Measurements from ENCODE around the gene MCF2L2. TPM values are rescaled to one million over a fixed set of nuclear protein-coding genes. Genes with fewer than 3 reads are reported as not detected.

MCF2L2 gene
- polyA plus RNA-seq, 2 of the 4 experiments (the other 2 are of a cell fraction), result 0.03 to 0.05 TPM

- WGBS (ENCODE audit: missing lambda C conversion rate), result 56% methylated on average over 3 of the region's 3 CpGs
- ChIA-PET POLR2A (no interaction called here), CTCF (no interaction called here)
- TF ChIP-seq FOSL2 (IDR thresholded peaks at IDR 0.05) (no peak), FOSL2 (CRISPR knock-in tag; IDR thresholded peaks at IDR 0.05) (no peak), POLR2A (IDR thresholded peaks at IDR 0.05; ENCODE audit: low read length) (no peak), HES2 (IDR thresholded peaks at IDR 0.05) (no peak), SMC3 (IDR thresholded peaks at IDR 0.05) (no peak), PHF8 (IDR thresholded peaks at IDR 0.05; ENCODE audit: borderline replicate concordance, low read depth) (no peak), JUNB (IDR thresholded peaks at IDR 0.05) (no peak), EP300 (IDR thresholded peaks at IDR 0.05) (no peak), RNF2 (IDR thresholded peaks at IDR 0.05; ENCODE audit: borderline replicate concordance, low read depth) (no peak), BHLHE40 (IDR thresholded peaks at IDR 0.05; ENCODE audit: low read depth, low read length) (no peak), HDAC2 (IDR thresholded peaks at IDR 0.05) (no peak), HOXB13 (CRISPR knock-in tag; IDR thresholded peaks at IDR 0.05; ENCODE audit: low read depth) (no peak), JUN (IDR thresholded peaks at IDR 0.05) (no peak), RAD21 (conservative IDR thresholded peaks at IDR 0.05 in 1 of 2, IDR thresholded peaks at IDR 0.05 in 1 of 2) (no peak), KDM5A (IDR thresholded peaks at IDR 0.05) (no peak), ZC3H11A (IDR thresholded peaks at IDR 0.05) (no peak), NR3C1 (IDR thresholded peaks at IDR 0.05) (no peak), CEBPB (IDR thresholded peaks at IDR 0.05) (no peak)
- DNase-seq (ENCODE audit: low read depth in 1 of 2, low spot score in 1 of 2) (no peak), FAIRE-seq (no peak), ATAC-seq (no peak)
- no peak overlapping the region for H3K27ac ChIP-seq
- H3K4me1 ChIP-seq, result no peaks in the 10 kb centered on the region
- H3K9me3 ChIP-seq, result no peaks in the 10 kb centered on the region
- H3K4me2 ChIP-seq, result no peak overlapping the region
- no peak overlapping the region for H3K4me3 ChIP-seq
Observed at GRCh38 chr3:183350164-183350563, 78.3 kb downstream of the MCF2L2 start.

- H3K4me1 ChIP-seq, result no peaks in the 10 kb centered on the region
- no peak overlapping the region for H3K4me2 ChIP-seq
- TF ChIP-seq RARB (CRISPR knock-in tag; IDR thresholded peaks at IDR 0.05) (no peak), MAFK (IDR thresholded peaks at IDR 0.05; ENCODE audit: partially characterized antibody) (no peak), CTCF (IDR thresholded peaks at IDR 0.05) (no peak), RFX5 (IDR thresholded peaks at IDR 0.05) (no peak), CEBPB (IDR thresholded peaks at IDR 0.05) (no peak), POLR2AphosphoS2 (conservative IDR thresholded peaks at IDR 0.05; ENCODE audit: low read length) (no peak), RNF2 (IDR thresholded peaks at IDR 0.05; ENCODE audit: borderline replicate concordance, low read depth) (no peak), JUNB (IDR thresholded peaks at IDR 0.05) (no peak), EP300 (IDR thresholded peaks at IDR 0.05) (no peak), BHLHE40 (IDR thresholded peaks at IDR 0.05; ENCODE audit: low read depth, low read length) (no peak), FOSL2 (IDR thresholded peaks at IDR 0.05) (no peak), FOSL2 (CRISPR knock-in tag; IDR thresholded peaks at IDR 0.05) (no peak), MYC (IDR thresholded peaks at IDR 0.05; ENCODE audit: borderline replicate concordance, low read length) (no peak), NPAS2 (CRISPR knock-in tag; IDR thresholded peaks at IDR 0.05; ENCODE audit: borderline replicate concordance) (no peak), HOXB5 (CRISPR knock-in tag; IDR thresholded peaks at IDR 0.05) (no peak), ZFP36 (IDR thresholded peaks at IDR 0.05; ENCODE audit: borderline replicate concordance, partially characterized antibody) (no peak), CBX2 (IDR thresholded peaks at IDR 0.05; ENCODE audit: borderline replicate concordance, low read depth) (no peak), ESRRA (IDR thresholded peaks at IDR 0.05; ENCODE audit: borderline replicate concordance, low read length) (no peak), ATOH8 (CRISPR knock-in tag; IDR thresholded peaks at IDR 0.05; ENCODE audit: low read depth) (no peak), MAZ (IDR thresholded peaks at IDR 0.05; ENCODE audit: borderline replicate concordance, low read depth, low read length) (no peak), HES2 (IDR thresholded peaks at IDR 0.05) (no peak)
- no peak overlapping the region for H3K27ac ChIP-seq
- FAIRE-seq, result no peak
- ATAC-seq, result no peak
- 33% methylated on average over 8 of the region's 8 CpGs for WGBS (ENCODE audit: missing lambda C conversion rate)
- DNase-seq (ENCODE audit: low read depth in 1 of 2, low spot score in 1 of 2), result no peak
- H3K9me3 ChIP-seq, result no peaks in the 10 kb centered on the region
- no peak overlapping the region for H3K4me3 ChIP-seq
- ChIA-PET POLR2A (no interaction called here), CTCF (no interaction called here)
Observed at GRCh38 chr3:183349421-183350157, 78.8 kb downstream of the MCF2L2 start.
